ENCODE data around the gene TTC12.
"Not testable (repeated sequence)": the region's sequence is repeated elsewhere in the genome, so short reads cannot be mapped to it uniquely, and the experiment has no call there.

TTC12 gene

DNA sequence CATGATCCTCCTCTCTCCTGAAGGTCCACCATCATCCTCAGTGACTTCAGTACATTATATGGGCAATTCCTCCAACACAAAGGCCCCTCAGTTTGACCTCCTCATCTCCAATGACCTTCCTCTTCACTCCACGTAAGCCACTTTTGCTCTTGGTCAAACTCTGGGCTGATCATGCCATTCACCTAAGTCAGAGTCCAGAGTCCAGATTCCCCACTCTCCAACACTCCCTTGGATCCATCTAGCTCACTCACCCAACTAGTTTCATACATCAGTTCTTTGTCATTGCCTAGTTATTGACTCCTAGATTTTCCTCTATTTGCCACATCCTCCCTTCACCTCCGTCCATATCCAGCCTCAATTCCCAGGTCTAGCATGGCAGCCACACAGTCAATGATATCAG, 30.5 kb upstream of the TTC12 start:
- DNase-seq, result no peak

DNA sequence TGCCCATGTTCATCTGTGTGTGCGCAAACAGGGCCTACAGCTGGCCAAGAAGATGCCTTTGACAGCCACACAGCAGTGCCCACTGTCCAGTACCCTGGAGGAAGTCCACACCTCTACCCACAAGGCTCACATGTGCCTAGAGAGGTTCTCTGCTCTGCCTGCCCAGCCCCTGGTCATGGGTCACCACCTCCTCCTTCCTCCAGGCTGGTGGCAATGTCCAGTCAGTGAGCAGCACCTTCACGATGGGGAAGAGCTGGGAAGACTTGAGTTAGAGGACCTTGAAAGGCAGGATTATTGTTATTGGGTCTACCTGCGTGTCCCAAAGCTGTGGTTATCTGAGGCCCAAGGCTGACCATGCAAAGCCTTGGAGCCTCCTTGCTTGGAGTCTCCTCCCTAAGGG, 28.4 kb upstream of the TTC12 start:
- DNase-seq, result no peak

DNA sequence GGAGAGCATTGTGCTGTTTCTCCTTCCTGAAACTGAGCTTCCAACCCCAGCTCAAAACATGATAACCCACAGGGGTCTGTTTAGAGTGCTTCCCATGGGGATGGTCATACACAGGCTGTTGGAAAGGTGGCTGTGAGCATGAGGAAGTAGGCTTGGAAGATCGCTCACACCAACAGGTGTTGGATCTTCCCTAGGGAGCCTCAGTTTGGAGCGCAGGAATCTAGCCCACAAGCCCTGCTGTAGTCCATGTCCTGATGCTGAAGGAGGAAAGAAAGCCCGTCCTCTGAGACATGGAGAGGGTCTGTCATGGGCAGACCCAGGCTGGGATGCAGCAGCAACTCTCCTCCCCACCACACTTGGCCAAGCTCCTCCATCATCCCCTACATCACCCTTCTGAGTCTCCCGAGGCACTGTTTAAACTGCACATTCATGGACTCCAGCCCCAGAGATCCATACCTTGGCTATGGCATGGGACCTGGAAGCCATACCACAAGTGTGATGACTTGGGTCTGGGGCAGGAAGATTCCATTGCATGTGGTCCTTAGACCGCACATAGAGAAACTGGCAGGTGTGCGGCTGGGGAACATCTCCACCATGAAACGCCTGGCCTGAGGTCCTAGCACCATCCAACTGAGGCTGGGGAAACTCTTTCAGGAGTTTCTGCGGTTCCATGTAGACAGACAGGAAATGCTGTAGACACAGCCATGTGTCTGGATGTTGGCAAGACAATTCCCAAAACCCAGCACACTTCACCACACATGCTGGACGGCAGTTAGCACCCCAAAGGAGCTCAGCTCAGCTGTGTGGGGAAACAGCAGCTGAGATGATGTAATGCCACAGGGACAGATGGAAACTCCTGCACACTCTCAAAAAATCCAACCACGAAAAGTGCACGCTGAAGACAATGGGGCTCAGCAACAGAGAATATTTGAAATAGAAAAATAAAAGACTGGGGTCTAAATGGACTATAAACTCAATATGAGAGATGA, 27.6 kb upstream of the TTC12 start:
- peak in 5 of 58 donors; percentile 12 to 54 (median 29) for DNase-seq

DNA sequence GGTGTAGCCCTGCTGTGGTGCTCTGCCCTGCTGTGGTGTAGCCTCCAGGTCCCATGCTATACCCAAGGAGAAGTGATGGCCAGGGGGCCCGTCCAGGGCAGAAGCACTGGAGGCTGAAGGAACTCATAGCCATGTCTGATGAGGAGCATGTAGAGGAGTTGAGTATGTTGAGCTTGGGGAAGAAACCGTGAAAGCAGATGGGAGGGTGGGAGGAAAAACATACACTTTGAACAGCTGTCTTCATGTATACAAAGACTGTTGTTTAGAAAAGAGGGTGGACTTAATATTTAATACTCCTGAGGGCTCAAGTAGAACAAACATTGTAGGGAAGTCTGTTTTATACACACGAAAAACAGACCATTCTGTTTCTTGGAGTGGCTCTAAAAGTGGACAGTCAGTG, 26.6 kb upstream of the TTC12 start:
- DNase-seq, result no peak

DNA sequence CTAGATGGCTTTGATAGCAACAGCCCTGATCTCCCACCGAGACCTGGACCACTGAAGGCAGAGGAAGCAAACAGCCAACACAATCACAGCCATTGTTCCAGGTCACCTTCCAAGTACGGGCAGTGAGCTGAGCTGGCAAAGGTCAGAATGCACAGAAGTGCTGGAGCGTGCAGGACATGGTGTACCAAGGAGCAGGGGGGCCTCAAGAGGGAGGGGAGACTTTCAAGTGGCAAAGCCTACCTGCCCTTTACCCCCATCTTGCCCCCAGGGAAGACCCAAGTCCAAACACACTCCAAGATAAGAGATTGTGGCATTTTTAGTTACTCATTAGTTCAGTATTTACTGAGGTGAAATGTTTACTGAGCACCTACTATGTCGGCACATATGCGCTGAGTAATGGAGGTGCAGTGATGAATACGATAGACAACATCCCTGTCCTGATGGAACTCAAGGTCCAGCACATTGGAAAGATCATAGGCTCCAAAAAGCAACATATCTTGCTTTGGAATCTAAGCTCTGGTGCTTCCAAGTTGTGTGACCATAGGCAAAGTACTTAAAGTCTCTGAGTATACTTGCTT, 26.0 kb upstream of the TTC12 start:
- DNase-seq, result no peak

DNA sequence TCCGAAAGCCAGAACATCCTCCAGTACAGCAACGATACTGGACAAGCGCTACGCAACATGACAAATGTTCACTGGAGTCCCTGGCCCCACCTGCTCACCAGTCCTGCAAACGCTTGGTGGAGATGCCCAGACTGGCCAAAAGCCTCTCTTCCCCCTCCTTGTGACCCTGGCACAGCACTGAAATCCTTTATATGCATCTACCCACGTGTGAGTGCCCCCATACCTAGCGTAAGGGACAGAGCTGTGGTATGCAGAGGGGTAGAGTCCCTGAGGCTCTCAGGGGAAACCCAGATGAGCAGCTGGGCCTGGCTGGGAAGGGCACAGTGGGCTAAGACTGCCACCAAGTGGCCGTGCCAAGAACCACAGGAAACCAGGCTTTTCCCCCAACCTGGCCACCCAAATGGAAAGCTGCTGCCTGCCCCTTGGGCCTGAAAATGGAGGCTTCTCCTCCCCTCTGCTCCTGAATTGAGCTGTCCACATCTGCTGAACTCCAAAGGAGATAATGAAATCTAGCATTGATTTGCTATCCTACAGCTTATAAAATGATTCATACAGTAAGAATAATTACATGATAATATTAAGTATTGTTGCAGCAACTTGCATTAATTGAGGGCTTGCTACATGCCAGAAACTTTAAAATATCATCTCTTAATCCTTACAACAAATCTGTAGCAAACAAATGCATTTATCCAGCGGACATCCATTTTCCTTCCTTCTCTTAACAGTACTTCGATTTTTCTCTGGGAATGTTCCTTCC, 24.8 kb upstream of the TTC12 start:
- peak in 53 of 58 donors; percentile 13 to 78 (median 48) for DNase-seq

DNA sequence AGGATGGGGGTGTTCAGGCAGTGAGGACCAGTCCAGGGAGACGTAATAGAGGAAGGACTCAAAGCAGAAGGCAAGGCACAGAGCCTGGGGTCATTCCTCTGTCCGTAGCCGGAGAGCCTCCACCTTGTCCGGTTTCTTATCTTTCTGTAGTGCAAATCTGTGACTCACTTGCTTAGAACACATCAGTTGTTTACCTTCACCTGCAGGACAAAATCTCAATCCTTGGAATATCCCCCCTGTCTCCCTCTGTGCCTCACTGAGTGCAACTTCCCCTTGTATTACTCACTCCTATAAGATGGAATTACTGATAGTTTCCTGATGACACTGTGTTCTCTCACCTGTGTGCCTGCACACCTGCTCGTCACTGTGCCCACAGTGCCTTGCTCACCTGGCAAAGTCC, 20.4 kb upstream of the TTC12 start:
- no peak for DNase-seq

DNA sequence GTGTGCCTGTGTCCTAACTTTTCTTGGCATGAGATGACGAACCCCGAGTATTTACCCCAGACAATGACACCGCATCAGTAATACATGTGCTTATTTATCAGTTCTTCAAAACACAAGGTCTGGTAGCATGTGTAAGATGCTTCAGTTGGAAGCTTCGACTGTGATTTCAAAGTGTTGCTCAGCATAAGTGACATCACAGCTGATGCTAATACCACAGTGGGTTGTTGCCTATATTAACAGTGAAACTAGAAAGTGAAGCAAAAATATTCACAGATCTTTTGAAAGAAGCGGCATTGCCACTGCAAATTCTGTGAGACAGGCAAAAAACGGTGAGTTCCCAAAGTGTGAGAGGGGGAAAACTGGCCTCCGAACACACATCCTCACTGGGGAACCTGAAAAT, 18.4 kb upstream of the TTC12 start:
- no peak for DNase-seq

DNA sequence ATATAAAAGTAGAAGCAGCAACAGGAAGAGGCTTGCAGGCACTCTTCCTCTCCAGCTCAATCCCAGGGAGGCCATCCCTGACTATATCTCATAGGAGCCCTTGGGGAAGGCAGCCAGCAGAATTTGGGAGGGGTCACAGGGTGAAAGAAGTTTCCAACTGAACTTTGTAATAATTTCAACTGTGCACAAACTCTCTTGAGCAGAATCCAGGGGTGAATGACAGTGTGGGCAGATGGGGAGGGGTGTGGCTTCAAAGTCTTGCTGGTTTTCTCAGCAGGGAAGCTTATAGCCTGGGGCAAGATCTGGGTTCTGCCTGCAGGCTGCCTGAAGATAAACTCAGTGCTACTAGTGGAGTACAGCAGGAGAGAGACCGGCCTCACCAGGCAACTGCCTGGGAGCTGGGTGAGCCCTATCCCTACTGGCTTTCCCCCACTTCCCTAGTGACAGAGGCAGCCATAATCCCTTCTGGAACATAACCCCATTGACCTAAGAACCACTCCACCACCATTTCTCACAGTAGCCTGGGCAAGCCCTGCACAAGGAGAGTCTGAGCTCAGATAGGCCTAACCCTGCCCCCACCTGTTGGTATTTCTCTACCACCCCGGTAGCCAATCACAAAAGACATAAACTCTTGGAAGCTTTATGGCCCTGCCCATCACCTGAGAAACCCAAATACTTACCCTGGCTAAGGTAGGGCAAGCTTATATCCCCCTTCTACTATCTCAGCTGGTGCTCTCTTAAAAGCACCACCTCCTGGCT, 17.8 kb upstream of the TTC12 start:
- no peak for DNase-seq

DNA sequence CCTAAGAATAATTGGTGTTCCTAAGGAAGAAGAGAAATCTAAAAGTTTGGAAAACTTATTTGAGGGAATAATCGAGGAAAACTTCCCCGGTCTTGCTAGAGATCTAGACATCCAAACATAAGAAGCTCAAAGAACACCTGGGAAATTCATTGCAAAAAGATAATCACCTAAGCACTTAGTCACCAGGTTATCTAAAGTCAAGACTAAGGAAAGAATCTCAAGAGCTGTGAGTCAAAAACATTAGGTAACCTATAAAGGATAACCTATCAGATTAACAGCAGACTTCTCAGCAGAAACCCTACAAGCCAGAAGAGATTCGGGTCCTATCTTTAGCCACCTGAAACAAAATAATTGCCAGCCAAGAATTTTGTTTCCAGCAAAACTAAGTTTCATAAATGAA, 15.9 kb upstream of the TTC12 start:
- DNase-seq, result not testable (repeated sequence)

DNA sequence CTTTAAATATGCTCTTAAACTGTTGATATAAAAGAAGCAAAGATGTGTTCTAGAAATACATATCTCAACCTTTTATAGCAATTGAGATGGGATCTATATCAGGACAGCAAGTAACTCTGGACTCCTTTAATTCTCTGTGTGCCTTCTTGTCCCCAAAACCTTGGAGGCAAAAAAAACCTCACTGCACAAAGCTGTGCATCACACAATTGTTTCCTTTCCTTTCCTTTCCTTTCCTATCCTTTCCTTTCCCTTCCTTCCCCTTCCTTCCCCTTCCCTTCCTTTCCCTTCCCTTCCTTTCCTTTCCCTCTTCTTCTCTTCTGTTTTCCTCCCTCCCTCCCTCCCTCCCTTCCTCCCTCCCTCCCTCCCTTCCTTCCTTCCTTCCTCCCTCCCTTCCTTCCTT, 9.5 kb upstream of the TTC12 start:
- DNase-seq, result no peak

DNA sequence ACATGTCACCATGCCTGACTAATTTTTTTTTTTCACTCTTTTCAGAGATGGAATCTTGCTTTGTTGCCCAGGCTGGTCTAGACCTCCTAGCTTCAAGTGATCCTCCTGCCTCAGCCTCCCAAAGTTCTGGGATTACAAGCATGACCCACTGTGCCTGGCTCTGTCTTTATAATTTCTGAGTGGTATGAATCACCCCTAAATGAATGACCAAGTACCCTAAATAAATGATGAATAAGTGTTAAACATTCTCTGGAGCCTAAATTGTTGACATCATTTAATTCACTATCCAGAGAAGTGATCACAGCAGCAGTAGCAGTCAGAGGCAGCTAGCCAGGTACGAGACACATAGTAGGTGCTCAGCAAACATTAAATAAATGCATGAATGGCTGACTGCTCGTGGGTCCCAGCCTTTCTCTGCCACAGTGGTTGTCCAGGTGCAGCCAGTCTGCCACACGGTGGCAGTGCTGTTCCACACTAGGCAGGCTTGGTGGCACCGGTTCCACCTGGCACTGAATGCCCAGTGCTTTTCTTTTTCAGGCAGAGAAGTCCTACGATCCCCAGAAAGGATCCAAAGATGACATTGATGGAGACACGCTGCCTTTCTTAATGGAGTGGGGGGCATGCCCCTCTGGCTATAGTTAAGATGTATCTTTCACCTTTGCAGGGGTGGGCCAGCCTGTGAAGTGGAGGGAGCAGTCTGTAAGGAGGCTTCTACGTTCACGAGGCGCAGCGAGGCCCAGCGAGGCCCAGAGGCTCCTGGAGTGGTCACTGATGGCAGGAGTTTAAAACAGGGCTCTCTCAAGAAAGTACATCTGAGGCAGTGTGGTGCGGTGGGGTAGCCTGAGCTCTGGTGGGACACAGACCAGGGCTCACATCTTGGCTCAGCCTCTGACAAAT, 8.7 kb upstream of the TTC12 start:
- DNase-seq, result peak in 57 of 58 donors; percentile 8 to 89 (median 61)

DNA sequence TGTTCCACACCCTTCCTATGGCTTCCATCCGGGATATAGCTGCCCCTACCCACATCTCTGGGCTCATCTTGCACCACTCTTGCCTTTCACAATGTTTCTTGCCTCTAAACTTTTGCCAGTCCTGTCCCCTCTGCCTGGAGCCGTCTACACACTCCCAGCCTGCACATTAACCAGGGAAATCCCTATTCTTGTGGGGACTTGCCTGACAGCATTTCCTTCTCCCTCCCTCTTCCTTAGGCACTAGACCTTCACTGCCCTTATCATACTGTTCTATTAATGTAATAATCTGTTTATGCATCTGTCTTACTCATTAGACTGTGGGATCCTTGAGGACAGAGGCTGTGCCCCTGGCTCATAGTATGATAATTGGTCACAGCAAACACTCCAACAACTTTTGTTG, 5.8 kb upstream of the TTC12 start:
- no peak for DNase-seq

DNA sequence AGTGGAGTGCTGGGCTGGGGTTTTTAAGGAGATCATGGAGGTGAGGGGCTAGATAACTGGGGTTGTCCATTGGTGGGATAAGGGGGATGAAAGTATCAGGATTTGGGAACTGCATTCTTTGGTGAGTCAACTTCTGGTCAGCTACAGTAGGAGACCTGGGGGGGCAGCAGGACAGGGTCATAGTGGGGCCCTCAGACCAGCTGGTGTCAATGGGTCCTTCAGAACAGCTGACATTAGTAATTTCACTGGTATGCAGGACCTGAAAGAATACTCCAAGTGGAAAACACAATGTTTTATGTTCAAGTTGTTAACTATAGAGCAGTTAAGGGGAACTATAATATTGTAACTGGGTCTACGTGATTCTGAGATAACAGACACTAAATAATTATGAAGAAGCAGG, 2.8 kb upstream of the TTC12 start:
- DNase-seq, result no peak

DNA sequence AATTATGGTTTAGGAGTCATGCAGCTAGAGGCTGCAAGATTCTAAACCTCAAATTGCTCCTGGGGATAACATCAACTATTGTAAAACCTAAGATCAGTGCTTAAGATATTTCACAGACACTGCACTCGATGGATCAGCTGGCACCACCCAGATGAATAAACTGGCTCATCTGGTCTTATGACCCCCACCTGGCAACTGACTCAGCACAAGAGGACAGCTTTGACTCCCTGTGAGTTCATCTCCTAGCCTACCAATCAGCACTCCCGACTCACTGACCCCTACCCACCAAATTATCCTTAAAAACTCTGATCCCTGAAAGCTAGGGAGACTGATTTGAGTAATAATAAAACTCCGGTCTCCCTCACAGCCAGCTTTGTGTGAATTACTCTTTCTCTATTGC, 782 bp upstream of the TTC12 start:
- no peak for DNase-seq

DNA sequence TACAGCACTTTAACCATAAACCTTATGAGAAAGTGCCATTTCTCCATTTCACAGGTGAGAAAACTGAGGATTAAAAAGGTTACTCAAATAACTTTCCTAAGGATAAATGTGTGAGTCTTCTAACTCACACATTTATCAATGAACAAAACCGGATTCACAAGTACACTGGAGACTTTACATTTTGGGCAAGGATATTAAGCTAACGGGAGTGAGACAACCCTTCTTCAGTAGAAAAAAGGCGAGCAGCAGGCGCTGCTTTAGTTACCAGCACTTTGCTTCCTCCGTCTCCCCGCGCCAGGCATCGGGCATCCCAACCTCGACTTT, 356 bp upstream of the TTC12 start:
- DNase-seq, result no peak

DNA sequence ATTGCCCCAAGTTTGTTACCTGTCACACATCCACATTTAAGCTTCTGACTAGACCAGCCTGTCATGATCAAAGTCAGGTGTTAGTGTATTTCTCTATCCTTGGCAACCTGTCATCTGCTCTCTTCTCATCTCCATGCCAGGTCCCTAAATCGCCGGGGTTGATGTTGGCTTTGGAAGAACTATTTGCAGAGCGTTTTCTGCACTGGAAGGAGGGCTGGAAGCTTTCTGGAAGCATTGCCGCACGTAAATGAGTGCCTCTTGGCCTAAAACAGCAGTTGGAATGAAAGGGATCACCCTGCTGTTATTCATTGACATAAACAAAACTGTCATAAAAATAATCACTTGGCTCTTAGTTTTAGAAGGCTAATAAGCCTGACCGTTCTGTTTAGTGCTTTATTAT, 1.4 kb downstream of the TTC12 start:
- DNase-seq, result no peak

DNA sequence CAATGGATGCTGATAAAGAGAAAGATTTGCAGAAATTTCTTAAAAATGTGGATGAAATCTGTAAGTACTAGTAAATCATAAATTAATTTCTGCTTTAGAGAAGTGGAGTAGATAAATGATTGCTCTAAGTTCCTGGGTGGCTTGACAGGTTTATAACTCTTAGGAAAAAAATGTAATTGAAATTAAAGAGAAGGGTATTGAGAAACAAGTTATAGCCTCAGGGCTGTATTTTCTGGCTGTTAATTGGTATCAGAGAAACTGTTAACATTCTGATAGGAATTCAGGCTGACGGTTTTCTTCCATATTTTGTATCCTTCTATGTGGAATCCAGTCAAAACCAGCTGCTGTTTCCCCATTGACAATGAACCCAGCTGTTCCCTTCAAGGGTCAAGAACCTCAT, 1.9 kb downstream of the TTC12 start:
- DNase-seq, result no peak

DNA sequence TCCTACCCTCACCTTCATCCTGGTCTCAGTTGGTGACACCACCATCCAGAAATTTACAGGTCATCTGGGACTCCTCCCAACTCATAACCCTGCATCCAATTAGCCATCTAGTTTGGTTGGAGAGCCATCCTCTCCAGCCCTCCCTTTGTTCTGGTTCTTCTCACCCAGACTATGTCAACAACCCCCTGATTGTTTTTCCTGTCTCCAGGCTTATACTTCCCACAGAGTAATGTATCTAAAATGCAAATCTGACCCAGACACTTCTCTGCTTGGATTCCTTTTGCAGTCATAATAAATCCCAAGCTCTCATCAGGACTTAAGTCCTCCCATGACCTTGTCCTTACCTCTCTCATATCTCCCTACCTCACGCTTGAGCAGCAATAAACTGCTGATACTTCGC, 3.0 kb downstream of the TTC12 start:
- no peak for DNase-seq

DNA sequence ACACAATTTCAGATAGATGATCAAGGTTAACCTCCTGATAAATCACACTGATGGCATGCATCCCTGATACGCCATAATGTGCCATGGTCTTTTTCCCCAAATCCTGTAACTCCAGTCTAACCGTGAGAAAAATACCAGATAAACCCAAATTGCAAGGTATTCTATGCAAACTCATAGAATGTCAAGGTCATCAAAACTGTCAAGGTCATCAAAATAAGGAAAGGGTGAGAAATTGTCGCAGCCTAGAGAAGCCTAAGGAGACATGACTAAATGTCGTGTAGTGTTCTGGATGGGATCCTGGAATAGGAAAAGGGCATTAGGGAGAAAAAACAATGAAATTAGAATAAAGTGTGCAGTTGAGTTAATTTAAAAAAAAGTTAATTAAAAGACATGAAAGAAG, 4.7 kb downstream of the TTC12 start:
- DNase-seq, result no peak

DNA sequence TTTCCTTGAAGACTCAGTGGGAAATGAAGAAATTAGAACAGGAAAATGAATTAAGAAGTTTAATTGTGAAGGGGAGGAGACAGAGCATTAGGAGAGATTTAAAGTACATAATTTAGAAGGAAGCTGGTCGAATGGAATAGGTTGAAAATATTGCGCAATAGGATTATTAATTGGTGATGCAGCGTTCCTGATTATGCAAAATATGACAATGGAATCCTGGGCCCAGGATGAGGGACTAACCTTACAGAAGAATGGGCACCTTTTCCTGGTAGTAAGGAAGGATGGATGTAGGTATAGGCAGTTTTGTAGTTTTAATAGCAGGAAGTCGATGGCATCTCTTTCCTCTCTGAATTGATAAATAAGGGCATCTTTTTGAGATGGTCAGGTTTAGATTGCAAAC, 7.8 kb downstream of the TTC12 start:
- no peak for DNase-seq
